ENCODE measurements around the gene API5.

Gene API5

DNA sequence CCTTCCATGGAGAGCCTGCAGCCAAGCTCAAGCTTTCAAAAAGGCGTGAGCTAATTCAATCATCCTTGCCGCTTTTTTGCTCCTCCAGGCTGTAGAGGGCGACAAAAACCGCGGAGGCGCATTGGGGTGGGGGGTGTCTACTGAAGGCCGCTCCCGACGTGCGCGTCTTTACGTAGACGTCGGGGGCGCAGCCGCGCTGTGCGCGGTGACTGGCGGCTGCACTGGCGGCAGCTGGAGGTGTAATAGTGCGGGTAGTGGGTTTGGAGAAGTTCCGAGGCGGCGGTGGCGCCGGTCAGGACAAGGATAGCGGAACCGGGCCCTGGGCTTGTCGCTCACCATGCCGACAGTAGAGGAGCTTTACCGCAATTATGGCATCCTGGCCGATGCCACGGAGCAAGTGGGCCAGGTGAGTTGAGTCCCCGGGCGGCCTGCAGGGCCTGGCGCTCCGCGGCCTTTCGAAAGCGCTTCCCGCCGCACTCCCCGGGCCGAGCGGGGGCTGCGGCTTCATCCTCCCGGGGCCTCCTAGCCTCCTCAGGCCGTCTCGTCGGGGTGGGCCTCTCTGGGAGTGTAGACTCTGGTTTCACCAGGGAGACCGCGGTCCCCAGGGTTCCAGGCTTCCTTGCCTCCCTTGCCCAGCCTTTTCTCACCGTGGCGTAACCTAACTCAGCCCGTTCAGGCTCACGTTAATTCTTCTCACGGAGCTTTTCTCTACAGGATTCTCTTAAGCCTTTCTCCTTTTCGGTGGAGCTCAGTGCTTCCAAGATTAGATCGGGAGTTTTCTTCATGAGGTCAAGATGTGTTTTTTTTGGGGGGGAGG lies at the start of gene API5:
TSS of gene API5 (plus strand) at position 206 of the 817 bp plus-strand sequence. CDS start at position 338, 132 bp downstream.
- TF ChIP-seq, protein P1, sequence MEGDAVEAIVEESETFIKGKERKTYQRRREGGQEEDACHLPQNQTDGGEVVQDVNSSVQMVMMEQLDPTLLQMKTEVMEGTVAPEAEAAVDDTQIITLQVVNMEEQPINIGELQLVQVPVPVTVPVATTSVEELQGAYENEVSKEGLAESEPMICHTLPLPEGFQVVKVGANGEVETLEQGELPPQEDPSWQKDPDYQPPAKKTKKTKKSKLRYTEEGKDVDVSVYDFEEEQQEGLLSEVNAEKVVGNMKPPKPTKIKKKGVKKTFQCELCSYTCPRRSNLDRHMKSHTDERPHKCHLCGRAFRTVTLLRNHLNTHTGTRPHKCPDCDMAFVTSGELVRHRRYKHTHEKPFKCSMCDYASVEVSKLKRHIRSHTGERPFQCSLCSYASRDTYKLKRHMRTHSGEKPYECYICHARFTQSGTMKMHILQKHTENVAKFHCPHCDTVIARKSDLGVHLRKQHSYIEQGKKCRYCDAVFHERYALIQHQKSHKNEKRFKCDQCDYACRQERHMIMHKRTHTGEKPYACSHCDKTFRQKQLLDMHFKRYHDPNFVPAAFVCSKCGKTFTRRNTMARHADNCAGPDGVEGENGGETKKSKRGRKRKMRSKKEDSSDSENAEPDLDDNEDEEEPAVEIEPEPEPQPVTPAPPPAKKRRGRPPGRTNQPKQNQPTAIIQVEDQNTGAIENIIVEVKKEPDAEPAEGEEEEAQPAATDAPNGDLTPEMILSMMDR (conservative IDR thresholded peaks at IDR 0.05; ENCODE audit: low read length), result peak; percentile 73
- TF ChIP-seq EZH2phosphoT487 (IDR thresholded peaks at IDR 0.05; ENCODE audit: borderline replicate concordance), result no peak
- Histone ChIP-seq H3K4me3 (ENCODE audit: low read length, poor library complexity, severe bottlenecking) (peak within 1 kb of the TSS; percentile 99), H3K9me3 (ENCODE audit: insufficient read depth, low read depth, low read length) (no peaks in the 10 kb centered on the region), H3K9ac (ENCODE audit: low read depth, low read length, poor library complexity, severe bottlenecking) (peak within 1 kb of the TSS; percentile 95), H3K9me2 (replicated peaks; ENCODE audit: low read depth, low read length) (no peaks in the 10 kb centered on the region), H3K4me1 (ENCODE audit: insufficient read depth, low read length, poor library complexity, severe bottlenecking) (peaks cover 30% of the 10 kb centered on the region), H3K4me2 (ENCODE audit: low read depth, low read length, poor library complexity, severe bottlenecking) (peak within 1 kb of the TSS; percentile 77), H2AFZ (ENCODE audit: low read length) (peak within 1 kb of the TSS; percentile 99), H3K27me3 (ENCODE audit: insufficient read depth, low read length, poor library complexity, severe bottlenecking) (no peaks in the 10 kb centered on the region), H3F3A (ENCODE audit: low read depth) (peaks cover 2% of the 10 kb centered on the region; the same call in 1 of the 2 replicates), H4K20me1 (ENCODE audit: insufficient read depth, low read length, poor library complexity, severe bottlenecking) (peaks cover 50% of the 10 kb centered on the region), H3K36me3 (ENCODE audit: insufficient read depth, low read length) (no peaks in the 10 kb centered on the region), H3K79me2 (ENCODE audit: insufficient read depth, low read length) (peaks cover 45% of the 10 kb centered on the region)

DNA sequence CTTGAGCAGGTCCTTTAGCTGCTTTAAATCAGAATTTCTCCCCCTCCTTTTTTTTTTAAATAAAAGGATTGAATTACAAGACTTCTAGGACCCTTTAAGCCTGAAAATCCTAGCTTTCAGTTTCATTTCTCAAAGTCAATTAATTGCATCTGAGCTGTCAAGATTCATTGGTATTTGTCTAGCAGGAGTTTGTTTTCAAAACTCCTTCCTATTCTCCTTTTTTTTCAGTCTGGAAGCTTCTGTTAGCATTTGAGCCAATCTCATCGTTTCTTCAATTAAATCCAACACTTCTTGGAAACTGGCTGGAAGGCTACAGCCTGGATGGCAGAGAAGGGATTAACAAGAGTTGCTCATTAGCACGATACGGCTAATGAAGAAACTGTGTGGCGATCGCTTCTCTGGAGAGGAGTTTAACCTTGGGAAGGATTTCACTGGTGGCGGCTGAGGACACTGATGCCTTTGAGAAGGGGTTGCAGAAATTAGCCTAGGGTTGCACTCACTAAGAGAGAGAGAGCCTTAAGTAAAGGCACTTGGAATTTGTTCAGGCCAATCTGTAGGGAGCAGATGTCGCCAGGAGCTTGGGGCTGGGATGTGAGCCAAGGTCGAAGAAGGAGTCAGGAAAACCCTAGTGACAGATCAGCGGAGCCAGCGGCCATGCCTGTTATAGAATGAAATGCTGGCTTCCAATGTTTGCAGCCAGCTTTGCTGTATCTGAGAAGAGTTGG lies 43.8 kb upstream of the API5 start:
- no peaks in the 10 kb centered on the region for H3K4me1 ChIP-seq (ENCODE audit: insufficient read depth, low read length, poor library complexity, severe bottlenecking)
- no peaks in the 10 kb centered on the region for H3K36me3 ChIP-seq (ENCODE audit: insufficient read depth, low read length)
- no peaks in the 10 kb centered on the region for H3K27me3 ChIP-seq (ENCODE audit: insufficient read depth, low read length, poor library complexity, severe bottlenecking)
- H4K20me1 ChIP-seq (ENCODE audit: insufficient read depth, low read length, poor library complexity, severe bottlenecking), result no peaks in the 10 kb centered on the region
- H3K4me2 ChIP-seq (ENCODE audit: low read depth, low read length, poor library complexity, severe bottlenecking), result no peak overlapping the region
- H3K9me2 ChIP-seq (replicated peaks; ENCODE audit: low read depth, low read length), result no peaks in the 10 kb centered on the region
- H3K9ac ChIP-seq (ENCODE audit: low read depth, low read length, poor library complexity, severe bottlenecking), result no peak overlapping the region
- TF ChIP-seq EZH2phosphoT487 (IDR thresholded peaks at IDR 0.05; ENCODE audit: borderline replicate concordance), result no peak
- TF ChIP-seq, protein P1 (conservative IDR thresholded peaks at IDR 0.05; ENCODE audit: low read length), result no peak
- no peak overlapping the region for H3K4me3 ChIP-seq (ENCODE audit: low read length, poor library complexity, severe bottlenecking)
- no peaks in the 10 kb centered on the region for H3K79me2 ChIP-seq (ENCODE audit: insufficient read depth, low read length)
- H3K9me3 ChIP-seq (ENCODE audit: insufficient read depth, low read depth, low read length), result no peaks in the 10 kb centered on the region
- no peak overlapping the region; the same call in 1 of the 2 replicates for H2AFZ ChIP-seq (ENCODE audit: low read length)
- no peaks in the 10 kb centered on the region for H3F3A ChIP-seq (ENCODE audit: low read depth)

DNA sequence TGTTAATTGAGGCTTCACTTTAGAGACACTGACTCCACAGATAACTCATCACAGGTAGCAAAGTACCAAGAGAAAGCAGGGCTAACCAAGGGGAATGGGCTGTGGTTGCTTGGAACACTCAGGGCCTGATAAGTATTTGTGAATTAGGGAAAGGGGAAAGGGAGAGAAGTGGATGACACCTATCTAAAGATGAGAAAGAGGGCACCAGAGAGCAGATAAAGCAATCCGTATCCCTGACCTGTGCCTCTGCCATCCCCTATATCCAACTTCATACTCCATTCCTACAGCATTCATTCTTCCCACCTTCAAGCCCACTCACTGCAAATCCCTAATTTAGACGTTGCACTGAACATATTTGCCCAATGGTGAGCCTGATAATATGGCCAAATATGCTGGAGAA lies 43.0 kb upstream of the API5 start:
- no peaks in the 10 kb centered on the region for H3K79me2 ChIP-seq (ENCODE audit: insufficient read depth, low read length)
- H3K4me3 ChIP-seq (ENCODE audit: low read length, poor library complexity, severe bottlenecking), result no peak overlapping the region
- no peaks in the 10 kb centered on the region for H3K27me3 ChIP-seq (ENCODE audit: insufficient read depth, low read length, poor library complexity, severe bottlenecking)
- H2AFZ ChIP-seq (ENCODE audit: low read length), result 0 out of 2 replicates have a peak overlapping the region, but pooled peaks have one; percentile 33
- no peaks in the 10 kb centered on the region; the same call in 1 of the 2 replicates for H3K9me2 ChIP-seq (replicated peaks; ENCODE audit: low read depth, low read length)
- H3K36me3 ChIP-seq (ENCODE audit: insufficient read depth, low read length), result no peaks in the 10 kb centered on the region
- no peaks in the 10 kb centered on the region for H3K4me1 ChIP-seq (ENCODE audit: insufficient read depth, low read length, poor library complexity, severe bottlenecking)
- H3K9me3 ChIP-seq (ENCODE audit: insufficient read depth, low read depth, low read length), result no peaks in the 10 kb centered on the region
- H3F3A ChIP-seq (ENCODE audit: low read depth), result no peaks in the 10 kb centered on the region
- H4K20me1 ChIP-seq (ENCODE audit: insufficient read depth, low read length, poor library complexity, severe bottlenecking), result no peaks in the 10 kb centered on the region
- TF ChIP-seq EZH2phosphoT487 (IDR thresholded peaks at IDR 0.05; ENCODE audit: borderline replicate concordance), result no peak
- H3K9ac ChIP-seq (ENCODE audit: low read depth, low read length, poor library complexity, severe bottlenecking), result no peak overlapping the region
- H3K4me2 ChIP-seq (ENCODE audit: low read depth, low read length, poor library complexity, severe bottlenecking), result no peak overlapping the region
